IMR-90 (cell line): ENCODE measurements around the gene SEBOX. TPM values are rescaled to one million over a fixed set of nuclear protein-coding genes. Genes with fewer than 3 reads are reported as not detected.
A peak's percentile ranks its signal among the peaks of the same experiment; 100 is the strongest.

Experiments used
- ATAC-seq: fragments of 200-7000 bp; cut with Tn5 transposase; 2 replicates; pipeline ENCODE4 v1.9.1; 2020; ENCODE audit warnings: low read depth, mild to moderate bottlenecking, moderate library complexity
- BruUV-seq: library from RNA; stranded (reverse); fragments of 400-500 nt; replicated peaks from 2 replicates; lab custom pipeline; 2021; lab: Mats Ljungman, UMichigan
- CTCF ChIA-PET: fragments of 300-600 bp; formaldehyde crosslinking; extraction: SDS; loops from one replicate; lab custom pipeline; 2021; ENCODE audit warnings: antibody characterized with exemption; lab: Yijun Ruan, JAX
- POLR2A ChIA-PET: fragments of 300-600 bp; sonication (Branson Sonifier 250); formaldehyde crosslinking; loops from one replicate; lab custom pipeline; 2022; ENCODE audit warnings: antibody characterized with exemption; ENCODE audit not compliant: unreplicated experiment; lab: Charles Lee
- DNase-seq: peaks from one replicate; pipeline ENCODE4 v3.0.0; 2013
- H2AFZ ChIP-seq: replicated peaks from 2 replicates; pipeline ENCODE3; 2013; ENCODE audit warnings: low read length, mild to moderate bottlenecking; ENCODE audit not compliant: poor library complexity
- H2AK5ac ChIP-seq: 2 replicates; pipeline ENCODE4 v1.6.1; 2013; ENCODE audit warnings: low read depth, low read length, inconsistent platforms
- H2AK9ac ChIP-seq: replicated peaks from 2 replicates; pipeline ENCODE3; 2013; ENCODE audit warnings: mild to moderate bottlenecking, low read depth, low read length, moderate library complexity; ENCODE audit not compliant: poor library complexity
- H2BK120ac ChIP-seq: 2 replicates; pipeline ENCODE4 v1.6.1; 2013; ENCODE audit warnings: low read depth, low read length, inconsistent platforms
- H2BK15ac ChIP-seq: 3 replicates; pipeline ENCODE4 v1.6.1; 2013; ENCODE audit warnings: low read depth, low read length, inconsistent platforms
- H2BK20ac ChIP-seq: 2 replicates; pipeline ENCODE4 v1.6.1; 2013; ENCODE audit warnings: low read depth, mild to moderate bottlenecking, inconsistent platforms, low read length, moderate library complexity
- H2BK5ac ChIP-seq: 2 replicates; pipeline ENCODE4 v1.6.1; 2013; ENCODE audit warnings: mild to moderate bottlenecking, low read depth, low read length, inconsistent platforms; ENCODE audit not compliant: poor library complexity, severe bottlenecking
- H3K14ac ChIP-seq: replicated peaks from 2 replicates; pipeline ENCODE4 v1.6.1; 2013; ENCODE audit warnings: low read depth, low read length, inconsistent platforms
- H3K18ac ChIP-seq: 2 replicates; pipeline ENCODE4 v1.6.1; 2013; ENCODE audit warnings: low read depth, low read length, control low read depth
- H3K23ac ChIP-seq: 2 replicates; pipeline ENCODE4 v1.6.1; 2013; ENCODE audit warnings: low read depth, low read length, inconsistent platforms
- H3K27ac ChIP-seq: 2 replicates; pipeline ENCODE4 v1.5.1; 2013; ENCODE audit warnings: mild to moderate bottlenecking, control low read depth, low read length; ENCODE audit not compliant: insufficient read depth
- H3K27me3 ChIP-seq: 2 replicates; pipeline ENCODE4 v1.6.1; 2013; ENCODE audit warnings: low read length; ENCODE audit not compliant: control insufficient read depth, insufficient read depth
- H3K36me3 ChIP-seq: 2 replicates; pipeline ENCODE4 v1.6.1; 2013; ENCODE audit warnings: low read length, mixed read lengths; ENCODE audit not compliant: control insufficient read depth, insufficient read depth
- H3K4ac ChIP-seq: 2 replicates; pipeline ENCODE4 v1.6.1; 2013; ENCODE audit warnings: low read depth, low read length, inconsistent platforms
- H3K4me1 ChIP-seq: 2 replicates; pipeline ENCODE4 v1.6.1; 2013; ENCODE audit warnings: low read length, mixed read lengths; ENCODE audit not compliant: control insufficient read depth, insufficient read depth
- H3K4me2 ChIP-seq: 2 replicates; pipeline ENCODE4 v1.6.1; 2013; ENCODE audit warnings: low read depth, mild to moderate bottlenecking, control low read depth, low read length, moderate library complexity
- H3K4me3 ChIP-seq: 2 replicates; pipeline ENCODE4 v1.5.1; 2013; ENCODE audit warnings: low read depth, mild to moderate bottlenecking, control low read depth, low read length, moderate library complexity; ENCODE audit not compliant: insufficient read depth
- H3K56ac ChIP-seq: 2 replicates; pipeline ENCODE4 v1.6.1; 2013; ENCODE audit warnings: low read length, inconsistent platforms; ENCODE audit not compliant: insufficient read depth; ENCODE audit errors: extremely low read depth
- H3K79me1 ChIP-seq, 2 experiments: 2 replicates each; pipeline ENCODE4 v1.6.1; 2013; ENCODE audit warnings: low read length in 2 of 2, inconsistent platforms in 1 of 2, low read depth in 1 of 2
- H3K9ac ChIP-seq: 2 replicates; pipeline ENCODE4 v1.6.1; 2013; ENCODE audit warnings: low read depth, low read length, control low read depth
- H3K9me1 ChIP-seq: 2 replicates; pipeline ENCODE4 v1.6.1; 2013; ENCODE audit warnings: low read length, inconsistent platforms; ENCODE audit not compliant: insufficient read depth
- H3K9me3 ChIP-seq: 2 replicates; pipeline ENCODE4 v1.6.1; 2013; ENCODE audit warnings: low read length; ENCODE audit not compliant: control insufficient read depth, insufficient read depth
- H4K20me1 ChIP-seq: 2 replicates; pipeline ENCODE4 v1.6.1; 2013; ENCODE audit warnings: low read length, inconsistent platforms; ENCODE audit not compliant: insufficient read depth
- H4K5ac ChIP-seq: 2 replicates; pipeline ENCODE4 v1.6.1; 2013; ENCODE audit warnings: mild to moderate bottlenecking, low read depth, low read length, control low read depth
- H4K8ac ChIP-seq, 2 experiments: 2 replicates each; pipeline ENCODE4 v1.6.1; 2013; ENCODE audit warnings: low read depth in 2 of 2, low read length in 2 of 2, control low read depth in 1 of 2, inconsistent platforms in 1 of 2
- H4K91ac ChIP-seq: 2 replicates; pipeline ENCODE4 v1.6.1; 2013; ENCODE audit warnings: low read depth, low read length, inconsistent platforms; ENCODE audit not compliant: insufficient read depth
- BHLHE40 ChIP-seq: fragments of 150-350 bp; IDR thresholded peaks from 2 replicates; pipeline ENCODE4 v1.6.1; 2016; ENCODE audit warnings: mild to moderate bottlenecking, low read depth, low read length
- CHD1 ChIP-seq: IDR thresholded peaks from 2 replicates; pipeline ENCODE4 v1.6.1; 2012; ENCODE audit warnings: low read depth, low read length, improper control_type of control experiment
- FOS ChIP-seq: fragments of 150-350 bp; IDR thresholded peaks from 2 replicates; pipeline ENCODE4 v1.6.1; 2016; ENCODE audit warnings: low read depth, low read length
- MAFK ChIP-seq: IDR thresholded peaks from 2 replicates; pipeline ENCODE4 v1.6.1; 2012; ENCODE audit warnings: low read depth, low read length, improper control_type of control experiment
- MXI1 ChIP-seq: IDR thresholded peaks from 2 replicates; pipeline ENCODE4 v1.6.1; 2012; ENCODE audit warnings: low read depth, mild to moderate bottlenecking, low read length, moderate library complexity, borderline replicate concordance
- NFE2L2 ChIP-seq: fragments of 150-350 bp; IDR thresholded peaks from 2 replicates; pipeline ENCODE4 v1.6.1; 2016; ENCODE audit warnings: low read depth, mild to moderate bottlenecking, low read length
- POLR2A ChIP-seq: IDR thresholded peaks from 2 replicates; pipeline ENCODE4 v1.6.1; 2012; ENCODE audit warnings: mild to moderate bottlenecking, low read depth, low read length
- RAD21 ChIP-seq: IDR thresholded peaks from 2 replicates; pipeline ENCODE4 v1.6.1; 2012; ENCODE audit warnings: low read length, improper control_type of control experiment
- RCOR1 ChIP-seq: IDR thresholded peaks from 2 replicates; pipeline ENCODE4 v1.6.1; 2012; ENCODE audit warnings: mild to moderate bottlenecking, low read length, improper control_type of control experiment; ENCODE audit not compliant: insufficient replicate concordance
- RFX5 ChIP-seq: IDR thresholded peaks from 2 replicates; pipeline ENCODE4 v1.8.0; 2012; ENCODE audit warnings: low read depth, mild to moderate bottlenecking, low read length, moderate library complexity
- SMC3 ChIP-seq: fragments of 150-350 bp; IDR thresholded peaks from 2 replicates; pipeline ENCODE4 v1.6.1; 2016; ENCODE audit warnings: low read depth, mild to moderate bottlenecking, antibody characterized with exemption, low read length, moderate library complexity
- WGBS, 2 experiments: methylation state at CpG; one replicate each; pipeline versions ENCODE4 v1.1.5 to v1.1.7; 2013; ENCODE audit warnings: missing lambda C conversion rate in 2 of 2; ENCODE audit not compliant: insufficient read length in 1 of 2; ENCODE audit errors: extremely low coverage in 2 of 2; 5-methylcytosine and 5-hydroxymethylcytosine counted together
- dilution Hi-C: fragments of 300-500 bp; cut with HindIII; formaldehyde crosslinking; loops from one replicate; pipeline ENCODE4 v1.14.3; 2018; ENCODE audit warnings: low sequenced_read_pairs; ENCODE audit not compliant: unreplicated experiment
- in situ Hi-C: fragments of 300-500 bp; cut with MboI; formaldehyde crosslinking; loops from 3 replicates; pipeline ENCODE4 v1.14.3; 2019; ENCODE audit warnings: low sequenced_read_pairs, inconsistent platforms, mixed read lengths
- intact Hi-C: fragments of 100-400 bp; cut with micrococcal nuclease; formaldehyde crosslinking; loops from 2 replicates; pipeline ENCODE4 v1.10.0; 2022
- polyA plus RNA-seq, 3 experiments: library from polyadenylated mRNA; depleted of rRNA; stranded (reverse); fragments of >200 nt; gene quantifications; 2 replicates each; pipeline ENCODE4 v1.2.3, GENCODE V29; 2012; ENCODE audit warnings: low replicate concordance in 1 of 3
- total RNA-seq: library from RNA; depleted of rRNA; stranded (reverse); fragments of >200 nt; gene quantifications from 2 replicates; pipeline ENCODE4 v1.2.3, GENCODE V29; 2012
- TF ChIP-seq, protein P1 (sequence below): fragments of 150-350 bp; IDR thresholded peaks from 2 replicates; pipeline ENCODE4 v1.6.1; 2016; ENCODE audit warnings: low read depth, mild to moderate bottlenecking, low read length, moderate library complexity, borderline replicate concordance
- TF ChIP-seq, protein P2 (sequence below): conservative IDR thresholded peaks from 2 replicates; pipeline ENCODE4 v1.5.1; 2012; ENCODE audit warnings: mild to moderate bottlenecking, low read depth, low read length, improper control_type of control experiment

SEBOX gene
- total and polyA plus RNA-seq, 2 of the 4 experiments (the other 2 are of a cell fraction), result not detected

- in situ Hi-C loops, result loop anchor here (25.0 kb wide), 1 partner anchor 809 kb away; no protein-coding TSS in a partner anchor
- Histone ChIP-seq H3K27ac (peak overlapping the region; percentile 54), H4K5ac (peak overlapping the region; percentile 35; the same call in 1 of the 2 replicates), H2AFZ (no peak overlapping the region), H3K23ac (peak overlapping the region; percentile 66), H2BK120ac (0 out of 2 replicates have a peak overlapping the region, but pooled peaks have one; percentile 5), H3K9me1 (peaks cover 12% of the 10 kb centered on the region; the same call in 1 of the 2 replicates), H3K4ac (peak overlapping the region; percentile 72), H3K56ac (no peak overlapping the region), H2BK5ac (peak overlapping the region; percentile 79), H2AK9ac (no peak overlapping the region), H2BK15ac (no peak overlapping the region; the same call in 2 of the 3 replicates), H2BK20ac (no peak overlapping the region), H3K18ac (peak overlapping the region; percentile 39), H3K79me1 (peaks cover 20 to 63% of the 10 kb centered on the region in 2 experiments), H3K27me3 (no peaks in the 10 kb centered on the region), H3K9me3 (no peaks in the 10 kb centered on the region), H3K9ac (peak overlapping the region; percentile 27; the same call in 1 of the 2 replicates), H3K14ac (0 out of 2 replicates have a peak overlapping the region, but pooled peaks have one; percentile 19), H3K4me3 (no peak overlapping the region), H2AK5ac (no peak overlapping the region; the same call in 1 of the 2 replicates), H3K4me1 (peaks cover 16% of the 10 kb centered on the region), H3K36me3 (peaks cover 82% of the 10 kb centered on the region), H4K8ac (peak overlapping the region in 1 of 2 experiments; percentile 46; a peak in 2 of 4 replicates), H4K20me1 (peaks cover 13% of the 10 kb centered on the region), H3K4me2 (no peak overlapping the region), H4K91ac (peak overlapping the region; percentile 43; the same call in 1 of the 2 replicates)
- WGBS, 2 experiments, result no CpG with 5 or more reads among the region's 2 CpGs
- intact Hi-C loops, result loop anchor here (2.0 kb wide), 1 partner anchor 541 kb away; no protein-coding TSS in a partner anchor
- ChIA-PET CTCF (interaction anchor here (0.6 to 1.7 kb wide), 2 partner anchors 305 to 453 kb away, joined by 4 to 5 read pairs; partner anchors contain the start of gene LYRM9), POLR2A (interaction anchor here (1.6 to 2.8 kb wide), 2 partner anchors 11 to 12 kb away, joined by 8 to 9 read pairs; partner anchors contain the start of genes IFT20, POLDIP2 and TNFAIP1)
- BruUV-seq, result no TSS peak
- dilution Hi-C loops, result no loop called here
- TF ChIP-seq CHD1 (no peak), NFE2L2 (no peak), RCOR1 (no peak), SMC3 (no peak), MXI1 (no peak), MAFK (no peak), FOS (no peak), POLR2A (no peak), RFX5 (no peak), BHLHE40 (no peak), RAD21 (no peak)
- TF ChIP-seq, protein P1, sequence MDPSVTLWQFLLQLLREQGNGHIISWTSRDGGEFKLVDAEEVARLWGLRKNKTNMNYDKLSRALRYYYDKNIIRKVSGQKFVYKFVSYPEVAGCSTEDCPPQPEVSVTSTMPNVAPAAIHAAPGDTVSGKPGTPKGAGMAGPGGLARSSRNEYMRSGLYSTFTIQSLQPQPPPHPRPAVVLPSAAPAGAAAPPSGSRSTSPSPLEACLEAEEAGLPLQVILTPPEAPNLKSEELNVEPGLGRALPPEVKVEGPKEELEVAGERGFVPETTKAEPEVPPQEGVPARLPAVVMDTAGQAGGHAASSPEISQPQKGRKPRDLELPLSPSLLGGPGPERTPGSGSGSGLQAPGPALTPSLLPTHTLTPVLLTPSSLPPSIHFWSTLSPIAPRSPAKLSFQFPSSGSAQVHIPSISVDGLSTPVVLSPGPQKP, result no peak
- TF ChIP-seq, protein P2, sequence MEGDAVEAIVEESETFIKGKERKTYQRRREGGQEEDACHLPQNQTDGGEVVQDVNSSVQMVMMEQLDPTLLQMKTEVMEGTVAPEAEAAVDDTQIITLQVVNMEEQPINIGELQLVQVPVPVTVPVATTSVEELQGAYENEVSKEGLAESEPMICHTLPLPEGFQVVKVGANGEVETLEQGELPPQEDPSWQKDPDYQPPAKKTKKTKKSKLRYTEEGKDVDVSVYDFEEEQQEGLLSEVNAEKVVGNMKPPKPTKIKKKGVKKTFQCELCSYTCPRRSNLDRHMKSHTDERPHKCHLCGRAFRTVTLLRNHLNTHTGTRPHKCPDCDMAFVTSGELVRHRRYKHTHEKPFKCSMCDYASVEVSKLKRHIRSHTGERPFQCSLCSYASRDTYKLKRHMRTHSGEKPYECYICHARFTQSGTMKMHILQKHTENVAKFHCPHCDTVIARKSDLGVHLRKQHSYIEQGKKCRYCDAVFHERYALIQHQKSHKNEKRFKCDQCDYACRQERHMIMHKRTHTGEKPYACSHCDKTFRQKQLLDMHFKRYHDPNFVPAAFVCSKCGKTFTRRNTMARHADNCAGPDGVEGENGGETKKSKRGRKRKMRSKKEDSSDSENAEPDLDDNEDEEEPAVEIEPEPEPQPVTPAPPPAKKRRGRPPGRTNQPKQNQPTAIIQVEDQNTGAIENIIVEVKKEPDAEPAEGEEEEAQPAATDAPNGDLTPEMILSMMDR, result no peak
- ATAC-seq (no peak), DNase-seq (no peak)
These were observed 18.8 kb downstream of the SEBOX start for GRCh38 chr17:28346199-28346580.
